ENCODE results near the gene ZSCAN4.

Gene ZSCAN4

DNA sequence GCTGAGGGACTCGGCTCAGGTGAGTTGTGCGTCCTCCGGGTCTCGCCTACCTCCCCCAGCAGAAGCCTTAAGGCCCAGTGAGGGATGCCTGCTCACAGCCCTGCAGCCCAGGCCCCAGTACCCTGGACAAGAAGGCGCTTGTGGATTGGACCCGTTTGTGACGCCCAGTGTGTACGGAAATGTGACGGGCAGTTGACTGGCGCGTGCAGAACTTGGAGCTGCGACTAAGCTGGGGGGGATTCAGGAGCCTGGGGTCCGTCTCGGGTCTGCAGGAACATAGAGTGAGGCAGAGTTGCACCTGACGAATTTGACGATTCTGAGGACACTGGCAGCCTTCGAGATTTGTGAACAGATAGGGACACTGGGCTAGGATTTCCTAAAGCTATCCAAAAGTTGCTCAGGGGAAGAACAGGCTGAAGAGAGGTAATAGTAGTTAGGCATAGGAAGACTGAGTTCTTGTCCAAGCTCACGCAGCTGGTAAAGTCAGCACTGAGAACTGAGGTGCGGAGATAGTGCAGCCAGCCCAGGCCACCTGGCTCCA is 13.6 kb downstream of the ZSCAN4 start:
- DNase-seq (ENCODE audit: low spot score) = no peak

DNA sequence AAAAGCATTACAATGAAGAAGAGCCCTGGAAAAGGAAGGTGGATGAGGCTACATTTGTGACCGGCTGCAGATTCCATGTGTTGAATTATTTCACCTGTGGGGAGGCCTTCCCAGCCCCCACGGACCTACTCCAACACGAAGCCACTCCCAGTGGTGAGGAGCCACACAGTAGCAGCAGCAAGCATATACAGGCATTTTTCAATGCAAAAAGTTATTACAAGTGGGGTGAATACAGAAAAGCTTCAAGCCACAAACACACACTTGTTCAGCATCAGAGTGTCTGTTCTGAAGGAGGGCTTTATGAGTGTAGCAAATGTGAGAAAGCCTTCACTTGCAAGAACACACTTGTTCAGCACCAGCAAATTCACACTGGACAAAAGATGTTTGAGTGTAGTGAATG is 18.0 kb downstream of the ZSCAN4 start:
- DNase-seq (ENCODE audit: low spot score) = no peak

DNA sequence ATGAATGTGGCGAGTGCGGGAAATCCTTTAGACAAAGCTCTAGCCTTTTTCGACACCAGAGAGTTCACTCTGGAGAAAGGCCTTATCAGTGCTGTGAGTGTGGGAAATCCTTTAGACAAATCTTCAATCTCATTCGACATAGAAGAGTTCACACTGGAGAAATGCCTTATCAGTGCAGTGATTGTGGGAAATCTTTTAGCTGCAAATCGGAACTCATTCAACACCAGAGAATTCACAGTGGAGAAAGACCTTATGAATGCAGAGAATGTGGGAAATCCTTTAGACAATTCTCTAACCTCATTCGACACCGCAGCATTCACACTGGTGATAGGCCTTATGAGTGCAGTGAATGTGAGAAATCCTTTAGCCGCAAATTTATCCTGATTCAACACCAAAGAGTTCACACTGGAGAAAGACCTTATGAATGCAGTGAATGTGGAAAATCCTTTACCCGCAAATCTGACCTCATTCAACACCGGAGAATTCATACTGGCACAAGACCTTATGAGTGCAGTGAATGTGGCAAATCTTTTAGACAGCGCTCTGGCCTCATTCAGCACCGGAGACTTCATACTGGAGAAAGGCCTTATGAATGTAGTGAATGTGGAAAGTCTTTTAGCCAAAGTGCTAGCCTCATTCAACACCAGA is 18.8 kb downstream of the ZSCAN4 start:
- DNase-seq (ENCODE audit: low spot score) = no peak

DNA sequence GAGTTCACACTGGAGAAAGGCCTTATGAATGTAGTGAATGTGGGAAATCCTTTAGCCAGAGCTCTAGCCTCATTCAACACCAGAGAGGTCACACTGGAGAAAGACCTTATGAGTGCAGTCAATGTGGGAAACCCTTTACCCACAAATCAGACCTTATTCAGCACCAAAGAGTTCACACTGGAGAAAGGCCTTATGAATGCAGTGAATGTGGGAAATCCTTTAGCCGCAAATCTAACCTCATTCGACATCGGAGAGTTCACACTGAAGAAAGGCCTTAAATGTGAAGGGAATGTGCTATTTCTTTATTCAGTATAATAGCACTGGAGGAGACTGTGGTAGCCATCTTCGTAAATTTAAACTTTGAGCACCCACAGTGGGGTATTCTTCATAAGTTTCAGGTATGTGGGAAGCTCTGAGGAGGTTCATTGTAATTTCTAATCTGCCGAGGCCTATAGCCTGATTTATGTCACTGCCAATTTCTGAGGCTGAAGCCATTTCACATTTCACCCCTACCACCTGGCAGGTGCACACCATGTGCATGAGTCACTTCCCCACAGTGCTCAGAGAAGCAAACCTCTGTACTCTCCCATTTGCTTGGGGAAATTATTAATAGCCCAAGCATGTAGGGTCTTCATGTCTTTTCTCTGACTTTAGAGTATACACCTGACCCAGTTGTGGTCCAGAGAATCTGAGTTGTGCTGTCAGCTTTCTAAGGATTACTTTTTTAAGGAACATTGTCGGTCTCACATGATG is 19.5 kb downstream of the ZSCAN4 start:
- no peak for DNase-seq (ENCODE audit: low spot score)

DNA sequence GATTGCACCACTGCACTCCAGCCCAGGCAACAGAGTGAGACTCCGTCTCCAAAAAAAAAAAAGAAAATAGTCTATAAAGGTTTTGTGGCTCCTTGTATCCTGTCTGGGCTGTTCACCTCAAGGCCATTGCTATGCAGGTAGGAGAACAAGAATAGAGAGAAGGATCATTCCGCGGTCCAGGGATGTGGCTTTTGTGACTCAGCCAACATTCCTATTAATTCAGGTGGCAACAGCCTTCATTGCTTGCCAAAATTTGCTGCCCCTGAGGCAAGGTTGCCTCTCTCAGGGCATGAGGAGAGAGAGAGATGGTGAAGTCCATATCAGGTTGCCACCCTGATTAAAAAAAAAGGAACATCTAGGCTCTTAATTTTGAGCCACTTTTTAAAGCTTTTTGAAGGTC is 21.0 kb downstream of the ZSCAN4 start:
- DNase-seq (ENCODE audit: low spot score) = no peak

DNA sequence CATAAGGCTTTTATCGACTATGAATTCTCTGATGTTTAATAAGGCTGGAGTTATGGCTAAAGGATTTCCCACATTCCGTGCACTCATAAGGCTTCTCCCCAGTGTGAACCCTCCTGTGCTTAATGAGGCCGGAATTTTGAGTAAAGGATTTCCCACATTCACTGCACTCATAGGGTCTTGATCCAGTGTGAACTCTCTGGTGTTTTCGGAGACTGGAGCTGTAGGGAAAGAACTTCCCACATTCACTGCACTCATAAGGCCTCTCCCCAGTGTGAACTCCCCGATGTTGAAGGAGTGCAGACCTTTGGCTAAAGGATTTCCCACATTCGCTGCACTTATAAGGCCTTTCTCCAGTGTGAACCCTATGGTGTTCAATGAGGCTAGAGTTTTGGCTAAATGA is 32.9 kb downstream of the ZSCAN4 start:
- no peak for DNase-seq (ENCODE audit: low spot score)

DNA sequence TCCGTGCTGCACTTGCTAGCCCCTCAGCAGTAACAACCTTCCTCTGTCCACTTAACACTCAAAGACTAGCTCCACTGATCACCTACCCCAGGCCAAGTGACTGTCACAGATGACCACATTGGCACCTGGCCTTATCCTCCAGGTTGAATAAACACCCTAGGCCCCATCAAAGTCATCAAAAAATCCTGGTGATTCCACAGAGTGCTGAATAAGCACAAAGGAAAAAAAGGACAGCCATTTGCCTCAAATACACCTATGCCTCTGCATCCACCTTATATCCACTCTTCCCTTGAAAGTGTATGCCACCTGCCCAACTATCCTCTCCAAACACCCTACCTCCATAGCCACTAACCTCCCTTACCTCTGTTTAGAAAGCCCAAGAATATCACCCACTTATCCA is 37.6 kb downstream of the ZSCAN4 start:
- no peak for DNase-seq (ENCODE audit: low spot score)

DNA sequence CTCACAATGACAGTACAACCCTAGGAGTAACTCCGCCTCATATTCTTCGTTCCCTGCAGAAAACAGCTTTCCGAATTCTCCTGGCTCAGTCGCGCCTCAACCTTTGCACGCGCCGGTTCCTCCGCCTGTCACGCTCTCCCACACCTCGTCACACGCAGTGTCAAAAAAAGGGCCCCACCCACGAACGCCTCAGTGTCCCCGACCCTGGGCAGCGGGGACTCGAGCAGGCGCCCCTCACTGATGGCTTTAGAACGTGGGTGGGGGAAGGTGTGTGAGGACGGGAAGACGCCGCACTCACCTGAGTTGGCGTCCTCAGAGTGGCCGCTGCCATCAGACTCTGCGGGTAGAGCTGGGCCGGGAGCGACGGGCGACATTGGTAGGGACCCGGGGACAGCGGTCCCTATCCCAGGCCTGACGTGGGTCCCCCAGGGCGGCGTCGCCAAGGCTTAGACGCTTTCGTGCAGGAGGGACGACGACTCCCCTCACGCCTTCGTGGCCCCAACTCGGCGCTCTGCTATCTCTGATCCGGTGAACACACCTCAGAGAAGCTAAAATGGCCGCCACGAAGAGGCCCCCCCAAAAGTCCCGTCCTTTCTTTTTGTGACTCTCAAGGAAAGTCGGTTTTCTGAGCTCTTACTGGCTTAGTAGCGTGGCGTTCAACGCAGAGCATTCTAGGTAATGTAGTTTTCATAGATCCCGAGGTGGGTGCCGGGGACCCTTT is 40.1 kb downstream of the ZSCAN4 start, which contains the start of gene ZNF154:
ZNF154 (minus strand) TSS at position 564 of the 721 bp plus-strand sequence; CDS start at position 331, 233 bp downstream.
- peak; percentile 83 for DNase-seq (ENCODE audit: low spot score)

DNA sequence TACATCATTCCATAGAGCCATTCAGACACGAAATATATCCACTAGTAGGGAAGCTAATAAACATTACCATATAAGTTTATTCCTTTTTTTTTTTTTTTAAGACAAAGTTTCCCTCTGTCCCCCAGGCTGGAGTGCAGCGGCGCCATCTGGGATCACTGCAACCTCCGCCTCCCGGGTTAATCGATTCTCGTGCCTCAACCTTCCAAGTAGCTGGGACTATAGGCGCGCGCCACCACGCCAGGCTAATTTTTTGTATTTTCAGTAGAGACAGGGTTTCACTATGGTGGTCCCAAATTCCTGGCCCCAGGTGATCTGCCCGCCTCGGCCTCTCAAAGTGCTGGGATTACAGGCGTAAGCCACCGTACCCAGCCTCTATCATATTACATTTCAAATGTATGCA is 40.9 kb downstream of the ZSCAN4 start:
- no peak for DNase-seq (ENCODE audit: low spot score)

DNA sequence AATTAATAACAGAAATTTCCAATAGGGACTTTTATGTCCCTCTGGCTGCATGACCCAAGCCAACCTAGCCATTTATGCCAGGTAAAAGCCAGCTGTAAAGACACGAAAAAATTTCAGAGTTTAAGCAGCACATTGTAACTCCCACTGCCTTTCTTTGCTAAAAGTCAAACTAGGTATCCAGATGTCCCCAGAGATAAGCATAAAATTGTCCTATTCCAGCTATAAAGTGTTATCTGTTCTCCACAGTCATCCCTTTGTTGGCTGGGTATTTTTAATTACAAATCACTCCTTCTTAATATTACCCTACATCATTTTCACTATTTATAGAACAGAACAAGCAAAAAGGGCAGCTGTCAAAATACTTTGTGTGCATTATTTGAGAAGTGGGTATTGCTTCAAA is 43.5 kb downstream of the ZSCAN4 start:
- DNase-seq (ENCODE audit: low spot score) = no peak

DNA sequence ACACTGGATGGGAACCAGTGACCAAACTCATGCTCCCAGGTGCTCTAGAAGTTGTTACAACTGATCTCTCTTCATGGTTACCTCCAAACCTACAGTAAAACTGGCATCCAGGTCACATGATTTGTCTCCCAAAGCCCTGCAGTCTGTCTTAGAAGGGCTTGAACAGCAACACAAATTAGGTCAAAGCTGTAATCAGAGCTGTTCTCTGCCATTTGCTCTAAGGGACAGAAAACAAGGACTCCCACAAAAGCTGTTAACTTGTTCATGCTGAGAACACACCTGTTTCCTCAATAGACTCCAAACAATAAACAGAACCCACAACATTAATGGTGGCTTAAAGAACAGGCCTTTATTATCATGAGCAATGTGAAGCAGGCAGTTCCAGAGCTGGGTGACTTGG is 50.7 kb downstream of the ZSCAN4 start:
- no peak for DNase-seq (ENCODE audit: low spot score)

DNA sequence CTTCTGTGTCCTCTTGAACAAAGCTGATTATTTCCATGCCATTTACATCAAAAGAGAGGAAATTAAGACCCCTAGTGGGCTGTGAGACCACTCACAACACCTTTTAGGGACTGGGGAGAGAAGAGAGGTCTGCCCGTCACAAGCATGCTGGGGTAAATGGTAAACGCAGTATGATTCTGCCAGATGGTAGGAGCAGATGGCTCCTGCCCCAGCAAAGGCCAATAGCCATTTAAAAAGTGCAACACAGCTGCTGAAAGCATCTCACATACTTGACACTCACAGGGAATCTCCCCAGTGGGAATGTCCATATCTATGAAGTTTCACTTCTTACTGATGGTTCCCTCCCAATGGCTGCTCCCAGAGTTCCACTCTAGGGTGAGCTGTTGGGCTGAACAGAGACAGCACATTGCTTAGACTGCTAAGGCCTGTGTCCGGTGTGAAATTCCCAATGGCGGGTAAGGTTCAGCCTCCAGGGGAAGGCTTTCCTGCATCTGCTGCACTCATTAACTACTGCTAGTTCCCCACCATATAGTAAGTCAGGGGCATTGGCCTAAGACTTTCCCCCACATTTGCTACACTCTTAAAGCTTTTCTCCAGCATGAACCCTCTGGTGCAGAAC is 51.3 kb downstream of the ZSCAN4 start:
- DNase-seq (ENCODE audit: low spot score) = no peak

DNA sequence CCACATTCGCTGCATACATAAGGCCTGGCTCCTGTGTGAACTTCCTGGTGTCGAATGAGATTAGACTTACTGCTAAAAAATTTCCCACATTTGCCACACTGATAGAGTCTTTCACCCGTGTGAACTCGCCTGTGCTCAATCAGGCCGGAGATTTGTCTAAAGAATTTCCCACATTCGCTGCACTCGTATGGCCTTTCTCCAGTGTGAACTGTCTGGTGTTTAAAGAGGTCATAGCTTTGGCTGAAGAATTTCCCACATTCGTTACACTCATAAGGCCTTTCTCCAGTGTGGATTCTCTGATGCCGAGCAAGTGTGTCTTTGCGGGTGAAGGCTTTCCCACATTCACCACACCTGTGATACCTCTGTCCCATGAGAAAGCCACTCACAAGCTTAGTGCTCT is 52.1 kb downstream of the ZSCAN4 start:
- DNase-seq (ENCODE audit: low spot score) = no peak
